Esophagus squamous epithelium (tissue), 5 donors: ENCODE measurements around the gene UAP1. TPM values are rescaled to one million over a fixed set of nuclear protein-coding genes. Genes with fewer than 3 reads are reported as not detected.
"Not testable (repeated sequence)": the region's sequence is repeated elsewhere in the genome, so short reads cannot be mapped to it uniquely, and the experiment has no call there.

Source experiments
- DNase-seq: peaks from one replicate; lab custom pipeline; 2025; lab: John Stamatoyannopoulos, UW
- H3K27ac ChIP-seq, 4 donors: fragments of 200-600 bp; sonication (generic); one replicate each; pipeline ENCODE4 v1.5.1; 2016 to 2019; ENCODE audit warnings: mild to moderate bottlenecking in 1 of 4
- H3K27me3 ChIP-seq, 4 donors: fragments of 200-600 bp; sonication (generic); 1 replicate in 3 of 4; 2 replicates in 1 of 4; pipeline versions ENCODE4 v1.5.1 to v1.6.0; 2017 to 2021; ENCODE audit warnings: antibody characterized with exemption in 1 of 4
- H3K36me3 ChIP-seq, 3 donors: fragments of 200-600 bp; sonication (generic); one replicate each; pipeline ENCODE4 v1.5.1; 2016 to 2019
- H3K4me1 ChIP-seq, 3 donors: fragments of 200-600 bp; sonication (generic); one replicate each; pipeline ENCODE4 v1.5.1; 2017 to 2019
- H3K4me3 ChIP-seq, 4 donors: fragments of 200-600 bp; sonication (generic); 1 replicate in 3 of 4; 2 replicates in 1 of 4; pipeline ENCODE4 v1.5.1; 2016 to 2019; ENCODE audit warnings: mild to moderate bottlenecking in 2 of 4, moderate library complexity in 1 of 4
- H3K9me3 ChIP-seq, 3 donors: fragments of 200-600 bp; sonication (generic); one replicate each; pipeline ENCODE4 v1.5.1; 2016 to 2019
- CTCF ChIP-seq, 6 experiments: fragments of 450-650 bp in 4 of 6; fragments of 200-600 bp in 2 of 6; sonication (generic) in 2 of 6; IDR thresholded peaks; one replicate each; pipeline ENCODE4 v1.5.1; 2016 to 2019; ENCODE audit warnings: antibody characterized with exemption in 6 of 6, mild to moderate bottlenecking in 4 of 6, moderate library complexity in 4 of 6
- POLR2A ChIP-seq, 4 donors: fragments of 450-650 bp; IDR thresholded peaks; one replicate each; pipeline ENCODE4 v1.6.1; 2017; ENCODE audit warnings: antibody characterized with exemption in 4 of 4, mild to moderate bottlenecking in 4 of 4, moderate library complexity in 3 of 4
- WGBS, 2 donors: methylation state at CpG; one replicate each; pipeline ENCODE4 v1.1.5; 2018; 5-methylcytosine and 5-hydroxymethylcytosine counted together
- intact Hi-C: fragments of 100-400 bp; cut with DNase I; formaldehyde crosslinking; loops from one replicate; pipeline ENCODE4 v1.15.0; 2022
- total RNA-seq, 4 donors: library from RNA; depleted of rRNA; stranded (reverse); fragments of >200 nt; gene quantifications; one replicate each; pipeline ENCODE4 v1.1.0, GENCODE V29; 2016
- donor health status: DM: yes; HTN: yes; CAD: no.

UAP1 gene
- total RNA-seq, 4 donors from 2014 or later: 36.4 to 64.3 (median 49.3) TPM

DNA sequence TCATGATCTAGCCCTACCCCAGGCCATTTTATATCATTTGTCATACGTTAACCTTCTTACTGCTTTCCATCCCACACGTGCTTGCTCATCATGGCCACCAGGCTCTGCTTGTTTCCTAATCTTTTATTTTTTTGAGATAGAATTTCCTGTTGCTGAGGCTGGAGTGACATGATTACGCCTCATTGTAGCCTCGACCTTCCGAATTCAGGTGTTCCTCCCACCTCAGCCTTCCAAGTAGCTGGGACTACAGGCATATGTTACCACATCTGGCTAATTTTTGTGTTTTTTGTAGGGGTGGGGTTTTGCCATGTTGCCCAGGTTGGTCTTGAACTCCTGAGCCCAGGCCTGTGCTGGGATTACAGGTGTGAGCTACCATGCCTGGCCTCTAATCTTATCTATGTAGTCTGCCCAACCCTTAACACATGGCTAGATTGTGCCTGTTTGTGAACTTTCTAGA is 3.3 kb downstream of the UAP1 start:
- peaks cover 0 to 23% (median 3%) of the 10 kb centered on the region in 3 donors for H3K36me3 ChIP-seq
- WGBS, 2 donors: 66 to 79% methylated on average over 5 of the region's 5 CpGs
- no peaks in the 10 kb centered on the region for H3K9me3 ChIP-seq
- H3K4me3 ChIP-seq: peak overlapping the region in 2 of 4 donors; percentile 0 to 25
- intact Hi-C loops: no loop called here
- H3K27ac ChIP-seq: no peak overlapping the region
- TF ChIP-seq CTCF (IDR thresholded peaks at IDR 0.05) (no peak), POLR2A (IDR thresholded peaks at IDR 0.05) (no peak)
- DNase-seq: no peak
- H3K4me1 ChIP-seq: peaks cover 7 to 82% (median 32%) of the 10 kb centered on the region in 3 donors
- H3K27me3 ChIP-seq: no peaks in the 10 kb centered on the region

DNA sequence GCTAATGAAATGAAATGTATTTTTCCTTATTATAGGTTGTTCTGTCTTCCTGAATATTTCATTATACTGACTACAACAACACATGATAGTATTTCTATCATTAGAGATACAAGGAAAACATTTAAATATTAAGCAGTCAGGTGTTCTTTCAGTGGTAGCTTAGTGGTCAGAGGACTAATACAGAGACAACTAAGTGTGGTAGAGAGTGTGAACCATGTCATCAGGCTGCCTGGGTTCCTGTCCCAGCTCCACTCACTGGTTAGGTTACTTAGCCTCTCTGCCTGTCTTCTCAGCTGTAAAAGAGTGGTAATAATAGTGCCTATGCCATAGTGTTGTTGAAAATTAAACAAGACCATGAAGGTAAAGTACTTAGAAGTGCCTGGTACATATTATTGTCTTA is 3.9 kb downstream of the UAP1 start:
- Histone ChIP-seq H3K27me3 (no peaks in the 10 kb centered on the region), H3K9me3 (no peaks in the 10 kb centered on the region), H3K4me1 (peaks cover 5 to 78% (median 27%) of the 10 kb centered on the region in 3 donors), H3K27ac (no peak overlapping the region), H3K4me3 (no peak overlapping the region), H3K36me3 (peaks cover 0 to 23% (median 3%) of the 10 kb centered on the region in 3 donors)
- no peak for TF ChIP-seq CTCF (IDR thresholded peaks at IDR 0.05)
- no peak for TF ChIP-seq POLR2A (IDR thresholded peaks at IDR 0.05)
- no peak for DNase-seq
- intact Hi-C loops: no loop called here

DNA sequence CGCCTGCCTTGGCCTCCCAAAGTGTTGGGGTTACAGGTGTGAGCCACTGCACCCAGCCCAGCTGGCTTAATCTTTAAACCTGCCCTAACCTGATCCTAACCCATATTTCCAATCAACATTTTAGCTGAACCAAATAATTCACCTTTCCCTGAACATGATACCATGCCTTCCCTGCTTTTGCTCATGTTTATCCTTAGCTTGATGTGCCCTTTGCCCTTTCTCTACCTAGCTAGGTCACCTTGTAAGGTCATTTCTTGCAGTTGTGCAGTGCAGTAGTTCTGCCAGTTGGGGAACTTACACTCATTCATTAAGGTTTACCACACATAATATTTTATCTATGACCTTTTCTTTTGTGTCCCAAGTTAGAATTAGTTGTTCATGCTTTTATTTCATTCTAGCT is 5.3 kb downstream of the UAP1 start:
- WGBS, 2 donors: 75 to 86% methylated on average over 1 of the region's 1 CpG
- H3K9me3 ChIP-seq: no peaks in the 10 kb centered on the region
- peaks cover 0 to 76% (median 25%) of the 10 kb centered on the region in 3 donors for H3K4me1 ChIP-seq
- intact Hi-C loops: no loop called here
- no peak overlapping the region for H3K4me3 ChIP-seq
- H3K27ac ChIP-seq: no peak overlapping the region
- TF ChIP-seq CTCF (IDR thresholded peaks at IDR 0.05) (no peak), POLR2A (IDR thresholded peaks at IDR 0.05) (no peak)
- H3K27me3 ChIP-seq: no peaks in the 10 kb centered on the region
- H3K36me3 ChIP-seq: peaks cover 0 to 23% (median 3%) of the 10 kb centered on the region in 3 donors
- DNase-seq: no peak

- H3K36me3 ChIP-seq: peaks cover 0 to 23% (median 3%) of the 10 kb centered on the region in 3 donors
- no peaks in the 10 kb centered on the region for H3K9me3 ChIP-seq
- no peak for TF ChIP-seq POLR2A (IDR thresholded peaks at IDR 0.05)
- no peak for TF ChIP-seq CTCF (IDR thresholded peaks at IDR 0.05)
- WGBS, 2 donors: 47 to 49% methylated on average over 4 of the region's 4 CpGs
- peak overlapping the region in 2 of 4 donors; percentile 50 for H3K27ac ChIP-seq
- H3K4me1 ChIP-seq: peaks cover 0 to 65% (median 16%) of the 10 kb centered on the region in 3 donors
- intact Hi-C loops: no loop called here
- no peak for DNase-seq
- H3K4me3 ChIP-seq: no peak overlapping the region
- no peaks in the 10 kb centered on the region for H3K27me3 ChIP-seq
These were observed 7.3 kb downstream of the UAP1 start for GRCh38 chr1:162568802-162569201.

GRCh38 chr1:162570718-162571117 is 9.2 kb downstream of the UAP1 start:
- no peak for TF ChIP-seq CTCF (IDR thresholded peaks at IDR 0.05)
- TF ChIP-seq POLR2A (IDR thresholded peaks at IDR 0.05): no peak
- intact Hi-C loops: no loop called here
- Histone ChIP-seq H3K27me3 (no peaks in the 10 kb centered on the region), H3K9me3 (no peaks in the 10 kb centered on the region), H3K4me3 (no peak overlapping the region), H3K27ac (no peak overlapping the region), H3K36me3 (peaks cover 0 to 23% (median 3%) of the 10 kb centered on the region in 3 donors), H3K4me1 (peaks cover 0 to 52% (median 9%) of the 10 kb centered on the region in 3 donors)
- WGBS, 2 donors: 78 to 81% methylated on average over 1 of the region's 1 CpG
- no peak for DNase-seq

DNA sequence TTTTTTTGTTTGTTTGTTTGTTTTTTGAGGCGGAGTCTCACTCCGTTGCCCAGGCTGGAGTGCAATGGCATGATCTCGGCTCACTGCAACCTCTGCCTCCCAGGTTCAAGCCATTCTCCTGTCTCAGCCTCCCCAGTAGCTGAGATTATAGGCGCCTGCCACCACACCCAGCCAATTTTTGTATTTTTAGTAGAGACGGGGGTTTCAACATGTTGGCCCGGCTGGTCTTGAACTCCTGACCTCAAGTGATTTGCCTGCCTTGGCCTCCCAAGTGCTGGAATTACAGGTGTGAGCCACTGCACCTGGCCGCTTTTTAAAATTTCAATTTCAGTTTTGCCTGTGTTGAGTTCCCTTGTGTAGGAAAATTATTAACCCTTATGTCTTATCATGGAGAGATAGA is 9.6 kb downstream of the UAP1 start:
- peaks cover 0 to 48% (median 9%) of the 10 kb centered on the region in 3 donors for H3K4me1 ChIP-seq
- H3K27me3 ChIP-seq, H3K9me3 ChIP-seq, H3K4me3 ChIP-seq, DNase-seq, intact Hi-C loops, H3K27ac ChIP-seq: not testable (repeated sequence)
- WGBS, 2 donors: 96 to 98% methylated on average over 6 to 7 of the region's 7 CpGs
- peaks cover 0 to 23% (median 3%) of the 10 kb centered on the region in 3 donors for H3K36me3 ChIP-seq
